Measurements from ENCODE around the gene WNT7A.

WNT7A gene

GRCh38 chr3:13866041-13866965 is 13.6 kb downstream of the WNT7A start:
- Histone ChIP-seq H2BK5ac (ENCODE audit: low read depth, low read length, poor library complexity, severe bottlenecking) (no peak overlapping the region), H3K9ac (ENCODE audit: low read length) (no peak overlapping the region), H3K4ac (ENCODE audit: low read depth in 1 of 2, low read length in 2 of 2) (no peak overlapping the region), H3K27ac (ENCODE audit: low read length, poor library complexity, severe bottlenecking) (no peak overlapping the region), H3K27me3 (ENCODE audit: control insufficient read depth in 1 of 2, insufficient read depth in 1 of 2, low read length in 2 of 2) (peaks cover 4 to 22% of the 10 kb centered on the region in 2 experiments), H3K4me2 (ENCODE audit: low read length, poor library complexity, severe bottlenecking) (no peak overlapping the region), H3K36me3 (ENCODE audit: control insufficient read depth in 1 of 2, insufficient read depth in 2 of 2, low read depth in 1 of 2, low read length in 2 of 2) (no peaks in the 10 kb centered on the region), H3K14ac (ENCODE audit: low read length in 2 of 2) (peak overlapping the region in 1 of 2 experiments; percentile 77), H3K4me1 (ENCODE audit: control insufficient read depth, insufficient read depth, low read depth, low read length) (no peaks in the 10 kb centered on the region), H2BK15ac (ENCODE audit: low read depth, poor library complexity, severe bottlenecking) (no peak overlapping the region), H2AFZ (ENCODE audit: low read depth, low read length) (no peak overlapping the region), H2AK5ac (ENCODE audit: low read length, severe bottlenecking) (no peak overlapping the region), H3K9me3 (ENCODE audit: control insufficient read depth, low read length) (peaks cover 14% of the 10 kb centered on the region), H2BK12ac (ENCODE audit: low read length in 2 of 2) (no peak overlapping the region), H3K4me3 (ENCODE audit: insufficient read depth in 1 of 2, low read depth in 1 of 2, low read length in 2 of 2) (no peak overlapping the region), H4K91ac (ENCODE audit: low read length) (no peak overlapping the region), H3K79me1 (replicated peaks; ENCODE audit: low read length, poor library complexity, severe bottlenecking) (no peaks in the 10 kb centered on the region), H2BK120ac (ENCODE audit: low read depth, low read length) (no peak overlapping the region), H3K18ac (ENCODE audit: low read depth in 1 of 2, low read length in 2 of 2) (no peak overlapping the region), H4K8ac (ENCODE audit: low read length) (no peak overlapping the region), H3K23ac (ENCODE audit: low read length in 2 of 2) (no peak overlapping the region)
- WGBS, result 70% methylated on average over 14 of the region's 14 CpGs
- no peak for DNase-seq

DNA sequence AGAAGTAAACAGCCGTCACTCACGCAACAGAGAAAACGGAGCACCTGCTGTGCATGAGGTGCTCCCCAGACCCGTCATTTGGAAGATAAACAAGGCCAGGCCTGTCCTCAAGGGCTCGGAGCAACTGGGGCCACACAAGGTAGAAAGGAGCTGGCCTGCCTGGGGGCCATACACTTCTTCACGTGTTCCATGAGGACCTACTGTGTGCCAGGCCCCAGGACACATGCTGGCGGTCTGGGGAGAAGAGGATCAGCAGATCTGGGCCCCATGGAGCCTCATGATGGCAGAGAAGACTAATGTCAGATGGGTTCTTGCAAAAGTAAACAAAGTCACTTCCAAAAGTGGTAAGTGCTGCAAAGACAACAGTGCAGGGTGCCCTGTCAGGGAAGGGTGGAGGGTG is 14.3 kb downstream of the WNT7A start:
- H4K91ac ChIP-seq (ENCODE audit: low read length), result no peak overlapping the region
- H2BK15ac ChIP-seq (ENCODE audit: low read depth, poor library complexity, severe bottlenecking), result no peak overlapping the region

DNA sequence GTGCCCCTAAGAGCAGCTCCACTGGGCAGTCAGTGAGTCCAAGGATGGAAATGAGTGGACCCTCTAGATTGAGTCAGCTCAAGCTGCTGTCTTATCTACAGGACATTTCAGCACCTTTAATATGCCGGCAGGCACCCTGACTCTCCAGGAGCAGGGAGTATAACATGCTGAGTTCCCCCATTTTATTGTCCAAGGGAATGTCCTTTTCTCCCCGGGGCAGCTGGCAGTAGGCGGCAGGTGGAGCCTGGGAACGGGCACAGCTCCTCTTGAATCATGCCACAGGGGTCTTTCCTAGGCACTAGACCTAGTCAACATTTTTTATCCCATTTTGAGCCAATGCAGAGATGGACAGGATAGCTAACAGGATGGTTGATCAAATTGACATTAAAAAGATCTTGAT is 14.8 kb downstream of the WNT7A start:
- peaks cover 3% of the 10 kb centered on the region for H3K9me3 ChIP-seq (ENCODE audit: control insufficient read depth, low read length)
- H3K18ac ChIP-seq (ENCODE audit: low read depth in 1 of 2, low read length in 2 of 2), result no peak overlapping the region
- no peak overlapping the region for H2BK5ac ChIP-seq (ENCODE audit: low read depth, low read length, poor library complexity, severe bottlenecking)

More for the DNA sequence above, 14.3 kb downstream of the WNT7A start:
- Histone ChIP-seq H3K36me3 (ENCODE audit: control insufficient read depth in 1 of 2, insufficient read depth in 2 of 2, low read depth in 1 of 2, low read length in 2 of 2) (no peaks in the 10 kb centered on the region), H2BK120ac (ENCODE audit: low read depth, low read length) (no peak overlapping the region), H3K4ac (ENCODE audit: low read depth in 1 of 2, low read length in 2 of 2) (no peak overlapping the region), H3K9me3 (ENCODE audit: control insufficient read depth, low read length) (peaks cover 6% of the 10 kb centered on the region), H3K79me1 (replicated peaks; ENCODE audit: low read length, poor library complexity, severe bottlenecking) (no peaks in the 10 kb centered on the region), H2BK12ac (ENCODE audit: low read length in 2 of 2) (no peak overlapping the region), H3K4me2 (ENCODE audit: low read length, poor library complexity, severe bottlenecking) (no peak overlapping the region), H4K8ac (ENCODE audit: low read length) (no peak overlapping the region), H2BK5ac (ENCODE audit: low read depth, low read length, poor library complexity, severe bottlenecking) (no peak overlapping the region), H2AK5ac (ENCODE audit: low read length, severe bottlenecking) (no peak overlapping the region), H3K4me1 (ENCODE audit: control insufficient read depth, insufficient read depth, low read depth, low read length) (no peaks in the 10 kb centered on the region), H3K9ac (ENCODE audit: low read length) (no peak overlapping the region), H3K27me3 (ENCODE audit: control insufficient read depth in 1 of 2, insufficient read depth in 1 of 2, low read length in 2 of 2) (peaks cover 4 to 26% of the 10 kb centered on the region in 2 experiments), H3K27ac (ENCODE audit: low read length, poor library complexity, severe bottlenecking) (no peak overlapping the region), H3K4me3 (ENCODE audit: insufficient read depth in 1 of 2, low read depth in 1 of 2, low read length in 2 of 2) (no peak overlapping the region), H3K14ac (ENCODE audit: low read length in 2 of 2) (no peak overlapping the region), H2AFZ (ENCODE audit: low read depth, low read length) (no peak overlapping the region), H3K23ac (ENCODE audit: low read length in 2 of 2) (no peak overlapping the region), H3K18ac (ENCODE audit: low read depth in 1 of 2, low read length in 2 of 2) (no peak overlapping the region)
- 52% methylated on average over 7 of the region's 7 CpGs for WGBS
- no peak for DNase-seq

DNA sequence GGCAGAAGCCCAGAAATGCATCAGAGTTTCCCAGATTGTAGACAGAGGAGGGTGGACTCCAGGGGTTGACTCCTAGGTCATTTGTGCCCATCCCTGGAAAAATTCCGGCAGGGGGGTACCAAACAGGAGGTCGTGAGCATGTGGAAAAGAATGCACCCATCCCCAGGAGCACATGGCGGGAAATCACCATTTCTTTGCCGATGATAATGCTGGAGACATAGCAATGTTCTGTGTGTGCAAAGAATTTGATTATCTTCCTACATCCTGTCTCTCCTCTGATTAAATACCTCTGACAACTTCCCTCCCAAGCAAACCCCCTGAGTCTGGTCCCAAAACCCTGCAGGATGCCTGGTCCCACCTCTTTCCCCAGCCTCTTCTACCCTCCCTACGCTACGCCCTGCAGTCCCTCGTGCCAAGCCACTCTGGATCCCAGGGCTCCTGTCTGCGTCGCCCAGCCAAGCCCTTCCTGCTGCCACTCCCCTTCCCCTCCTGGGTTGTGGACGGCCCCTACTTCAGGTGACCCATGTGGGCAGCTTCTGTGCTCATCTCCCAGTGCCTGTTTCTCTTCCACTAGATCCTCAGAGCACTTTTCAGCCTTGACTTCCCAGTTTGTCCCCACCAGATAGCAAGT is 15.8 kb downstream of the WNT7A start:
- Histone ChIP-seq H3K27ac (ENCODE audit: low read length, poor library complexity, severe bottlenecking) (no peak overlapping the region), H3K14ac (ENCODE audit: low read length in 2 of 2) (no peak overlapping the region), H4K91ac (ENCODE audit: low read length) (no peak overlapping the region), H2BK15ac (ENCODE audit: low read depth, poor library complexity, severe bottlenecking) (no peak overlapping the region), H3K23ac (ENCODE audit: low read length in 2 of 2) (no peak overlapping the region), H2BK12ac (ENCODE audit: low read length in 2 of 2) (no peak overlapping the region), H3K79me1 (replicated peaks; ENCODE audit: low read length, poor library complexity, severe bottlenecking) (no peaks in the 10 kb centered on the region), H3K4me1 (ENCODE audit: control insufficient read depth, insufficient read depth, low read depth, low read length) (no peaks in the 10 kb centered on the region), H3K4ac (ENCODE audit: low read depth in 1 of 2, low read length in 2 of 2) (no peak overlapping the region), H2BK120ac (ENCODE audit: low read depth, low read length) (no peak overlapping the region), H2BK5ac (ENCODE audit: low read depth, low read length, poor library complexity, severe bottlenecking) (no peak overlapping the region), H3K27me3 (ENCODE audit: control insufficient read depth in 1 of 2, insufficient read depth in 1 of 2, low read length in 2 of 2) (peaks cover 4 to 37% of the 10 kb centered on the region in 2 experiments), H3K4me3 (ENCODE audit: insufficient read depth in 1 of 2, low read depth in 1 of 2, low read length in 2 of 2) (no peak overlapping the region), H3K18ac (ENCODE audit: low read depth in 1 of 2, low read length in 2 of 2) (no peak overlapping the region), H3K9ac (ENCODE audit: low read length) (no peak overlapping the region), H3K36me3 (ENCODE audit: control insufficient read depth in 1 of 2, insufficient read depth in 2 of 2, low read depth in 1 of 2, low read length in 2 of 2) (no peaks in the 10 kb centered on the region), H3K4me2 (ENCODE audit: low read length, poor library complexity, severe bottlenecking) (no peak overlapping the region), H2AFZ (ENCODE audit: low read depth, low read length) (no peak overlapping the region), H4K8ac (ENCODE audit: low read length) (no peak overlapping the region), H2AK5ac (ENCODE audit: low read length, severe bottlenecking) (no peak overlapping the region), H3K9me3 (ENCODE audit: control insufficient read depth, low read length) (peaks cover 3% of the 10 kb centered on the region)
- WGBS, result 66% methylated on average over 10 of the region's 10 CpGs
- no peak for DNase-seq

More for the DNA sequence above, 14.8 kb downstream of the WNT7A start:
- no peak overlapping the region for H3K27ac ChIP-seq (ENCODE audit: low read length, poor library complexity, severe bottlenecking)
- no peaks in the 10 kb centered on the region for H3K36me3 ChIP-seq (ENCODE audit: control insufficient read depth in 1 of 2, insufficient read depth in 2 of 2, low read depth in 1 of 2, low read length in 2 of 2)
- no peak overlapping the region for H2BK120ac ChIP-seq (ENCODE audit: low read depth, low read length)
- H3K27me3 ChIP-seq (ENCODE audit: control insufficient read depth in 1 of 2, insufficient read depth in 1 of 2, low read length in 2 of 2), result peaks cover 4 to 27% of the 10 kb centered on the region in 2 experiments
- H3K4me1 ChIP-seq (ENCODE audit: control insufficient read depth, insufficient read depth, low read depth, low read length), result no peaks in the 10 kb centered on the region
- no peak overlapping the region for H2AK5ac ChIP-seq (ENCODE audit: low read length, severe bottlenecking)
- H4K91ac ChIP-seq (ENCODE audit: low read length), result no peak overlapping the region
- no peak overlapping the region for H3K4ac ChIP-seq (ENCODE audit: low read depth in 1 of 2, low read length in 2 of 2)
- DNase-seq, result no peak
- H3K4me2 ChIP-seq (ENCODE audit: low read length, poor library complexity, severe bottlenecking), result no peak overlapping the region
- H2BK15ac ChIP-seq (ENCODE audit: low read depth, poor library complexity, severe bottlenecking), result no peak overlapping the region
- no peaks in the 10 kb centered on the region for H3K79me1 ChIP-seq (replicated peaks; ENCODE audit: low read length, poor library complexity, severe bottlenecking)
- H3K23ac ChIP-seq (ENCODE audit: low read length in 2 of 2), result no peak overlapping the region
- H2BK12ac ChIP-seq (ENCODE audit: low read length in 2 of 2), result no peak overlapping the region
- no peak overlapping the region for H3K9ac ChIP-seq (ENCODE audit: low read length)
- no peak overlapping the region for H3K4me3 ChIP-seq (ENCODE audit: insufficient read depth in 1 of 2, low read depth in 1 of 2, low read length in 2 of 2)
- no peak overlapping the region for H4K8ac ChIP-seq (ENCODE audit: low read length)
- no peak overlapping the region for H3K14ac ChIP-seq (ENCODE audit: low read length in 2 of 2)
- H2AFZ ChIP-seq (ENCODE audit: low read depth, low read length), result no peak overlapping the region
- 75% methylated on average over 4 of the region's 4 CpGs for WGBS
